Breast epithelium (tissue), 3 donors: ENCODE data around the gene SYT12.

Experiments used
- POLR2A ChIP-seq: fragments of 450-650 bp; IDR thresholded peaks from one replicate; pipeline ENCODE4 v1.6.1; 2016; ENCODE audit warnings: antibody characterized with exemption, mild to moderate bottlenecking, moderate library complexity
- TF ChIP-seq, protein P1 (sequence below), 3 donors: fragments of 450-650 bp; IDR thresholded peaks; one replicate each; pipeline ENCODE4 v1.5.1; 2016 to 2017; ENCODE audit warnings: antibody characterized with exemption in 3 of 3, mild to moderate bottlenecking in 3 of 3, moderate library complexity in 3 of 3

DNA sequence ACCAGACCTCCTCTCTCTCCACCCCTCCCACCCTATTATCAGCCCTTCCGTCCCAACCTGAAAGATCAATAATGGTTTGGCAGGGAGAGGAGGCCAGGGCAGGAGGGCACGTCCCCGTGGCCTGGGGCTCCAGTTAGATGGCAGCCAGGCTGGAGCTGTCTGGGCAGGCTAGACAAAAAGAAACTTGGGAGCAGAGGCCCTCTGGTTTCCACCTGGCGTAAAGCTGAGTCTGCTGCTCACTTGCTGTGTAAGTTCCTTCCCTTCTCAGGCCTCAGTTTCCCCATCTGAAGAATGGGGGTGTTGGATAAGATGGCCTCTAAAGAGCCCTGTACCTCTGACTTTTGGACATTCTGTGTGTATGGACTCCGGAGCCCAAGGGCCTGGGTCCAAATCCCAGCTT is 30.0 kb downstream of the SYT12 start:
- TF ChIP-seq POLR2A = no peak
- TF ChIP-seq, protein P1, sequence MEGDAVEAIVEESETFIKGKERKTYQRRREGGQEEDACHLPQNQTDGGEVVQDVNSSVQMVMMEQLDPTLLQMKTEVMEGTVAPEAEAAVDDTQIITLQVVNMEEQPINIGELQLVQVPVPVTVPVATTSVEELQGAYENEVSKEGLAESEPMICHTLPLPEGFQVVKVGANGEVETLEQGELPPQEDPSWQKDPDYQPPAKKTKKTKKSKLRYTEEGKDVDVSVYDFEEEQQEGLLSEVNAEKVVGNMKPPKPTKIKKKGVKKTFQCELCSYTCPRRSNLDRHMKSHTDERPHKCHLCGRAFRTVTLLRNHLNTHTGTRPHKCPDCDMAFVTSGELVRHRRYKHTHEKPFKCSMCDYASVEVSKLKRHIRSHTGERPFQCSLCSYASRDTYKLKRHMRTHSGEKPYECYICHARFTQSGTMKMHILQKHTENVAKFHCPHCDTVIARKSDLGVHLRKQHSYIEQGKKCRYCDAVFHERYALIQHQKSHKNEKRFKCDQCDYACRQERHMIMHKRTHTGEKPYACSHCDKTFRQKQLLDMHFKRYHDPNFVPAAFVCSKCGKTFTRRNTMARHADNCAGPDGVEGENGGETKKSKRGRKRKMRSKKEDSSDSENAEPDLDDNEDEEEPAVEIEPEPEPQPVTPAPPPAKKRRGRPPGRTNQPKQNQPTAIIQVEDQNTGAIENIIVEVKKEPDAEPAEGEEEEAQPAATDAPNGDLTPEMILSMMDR (IDR thresholded peaks at IDR 0.05) = no peak
